Frontal cortex (tissue), 4 donors: ENCODE data around the gene COPG2. TPM values are rescaled to one million over a fixed set of nuclear protein-coding genes. Genes with fewer than 3 reads are reported as not detected.
"Not testable (repeated sequence)": the region's sequence is repeated elsewhere in the genome, so short reads cannot be mapped to it uniquely, and the experiment has no call there.

Experiments used
- DNase-seq, 2 donors: peaks; one replicate each; pipeline ENCODE4 v3.0.0; 2012; ENCODE audit warnings: low spot score in 2 of 2
- FAIRE-seq: peaks from 2 replicates; lab custom pipeline; 2012; peaks lifted over from hg19 to GRCh38; lab: Jason Lieb, UNC
- total RNA-seq: library from RNA; depleted of rRNA; stranded (reverse); fragments of >200 nt; gene quantifications from one replicate; pipeline ENCODE4 v1.2.3, GENCODE V29; 2014
- donor health status: control.
- donor health status: control.
- donor health status: control.

The COPG2 gene
- total RNA-seq, 1 donor from 2014 or later: 59.5 TPM

- FAIRE-seq: not testable (repeated sequence)
Observed at GRCh38 chr7:130570144-130570543, 98.4 kb downstream of the COPG2 start.

GRCh38 chr7:130566898-130567280 lies 101.7 kb downstream of the COPG2 start:
- FAIRE-seq (no peak), DNase-seq (no peak)

More at GRCh38 chr7:130570144-130570543, 98.4 kb downstream of the COPG2 start:
- not testable (repeated sequence) for DNase-seq

GRCh38 chr7:130566168-130566897 lies 102.2 kb downstream of the COPG2 start:
- DNase-seq (no peak), FAIRE-seq (no peak)

DNA sequence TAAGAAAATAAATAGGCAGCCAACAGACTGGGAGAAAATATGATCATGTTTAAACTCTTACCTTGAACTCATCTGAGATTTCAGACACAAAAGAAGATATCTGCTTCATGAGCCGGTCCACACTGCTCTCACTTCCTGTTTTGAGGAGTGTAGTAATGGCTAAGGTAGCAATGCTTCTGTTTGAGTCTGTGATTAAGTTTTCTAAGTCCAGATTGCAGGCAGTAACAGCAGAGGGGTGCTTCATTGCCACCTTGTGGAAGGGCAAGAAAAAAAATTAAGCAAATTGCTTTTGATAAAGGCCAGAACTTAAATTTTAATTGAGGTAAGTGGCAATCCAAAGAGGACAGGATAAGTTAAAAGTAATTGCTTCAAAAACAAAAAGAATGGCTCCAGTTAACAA lies 107.6 kb downstream of the COPG2 start:
- DNase-seq (no peak), FAIRE-seq (no peak)

DNA sequence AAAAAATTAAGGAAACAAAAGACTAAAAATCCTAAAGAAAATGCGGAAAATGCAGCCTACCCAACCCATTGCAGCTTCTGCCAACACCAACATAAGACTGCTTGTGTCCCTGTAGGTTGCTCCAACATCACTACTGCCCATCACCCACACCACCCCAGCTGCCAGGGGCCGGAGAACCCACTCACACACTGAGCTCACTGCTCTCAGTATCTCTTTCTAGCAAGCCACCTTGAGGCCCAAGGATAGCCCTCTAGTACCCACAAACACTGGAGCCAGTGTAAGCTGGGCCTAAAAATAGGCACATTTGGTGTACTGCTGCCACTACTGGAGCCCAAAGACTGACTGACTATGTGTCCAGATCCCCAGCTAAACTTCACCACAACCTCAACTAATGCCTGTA lies 109.4 kb downstream of the COPG2 start:
- no peak for DNase-seq
- FAIRE-seq: no peak

- no peak for FAIRE-seq
- no peak for DNase-seq
Observed at GRCh38 chr7:130554481-130554880, 114.1 kb downstream of the COPG2 start.

DNA sequence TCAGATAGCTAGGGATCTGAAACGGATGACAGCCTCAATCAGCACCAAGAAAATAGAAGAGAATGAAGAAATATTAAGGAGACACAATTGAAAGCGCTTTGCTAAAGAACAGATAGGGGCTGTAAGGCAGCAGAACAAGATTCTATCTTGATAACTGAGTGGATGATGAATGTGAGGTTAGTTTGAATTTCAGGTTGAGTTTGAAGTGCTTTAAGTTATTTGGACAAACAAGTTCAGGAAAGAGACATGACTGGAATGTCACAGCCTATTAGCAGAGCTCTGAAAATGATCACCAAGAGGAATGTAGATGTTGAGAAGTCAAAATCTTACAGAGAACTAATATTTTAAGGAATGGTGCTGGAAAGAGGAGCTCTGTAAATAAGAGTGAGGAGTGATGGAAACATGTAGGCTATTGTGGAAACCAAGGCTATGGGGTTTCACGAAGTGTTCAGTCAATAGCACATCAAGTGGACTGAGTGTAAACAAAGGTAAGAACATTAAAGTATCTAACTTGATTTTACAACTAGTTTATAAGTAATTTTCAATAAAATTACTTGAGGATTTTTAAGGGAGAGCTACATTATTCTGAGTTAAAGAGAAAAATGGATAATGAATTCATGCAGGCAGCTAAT lies 115.0 kb downstream of the COPG2 start:
- FAIRE-seq: no peak
- DNase-seq: no peak

GRCh38 chr7:130544356-130544755 lies 124.2 kb downstream of the COPG2 start:
- no peak for DNase-seq
- FAIRE-seq: no peak

GRCh38 chr7:130543487-130544010 lies 125.0 kb downstream of the COPG2 start:
- no peak for FAIRE-seq

DNA sequence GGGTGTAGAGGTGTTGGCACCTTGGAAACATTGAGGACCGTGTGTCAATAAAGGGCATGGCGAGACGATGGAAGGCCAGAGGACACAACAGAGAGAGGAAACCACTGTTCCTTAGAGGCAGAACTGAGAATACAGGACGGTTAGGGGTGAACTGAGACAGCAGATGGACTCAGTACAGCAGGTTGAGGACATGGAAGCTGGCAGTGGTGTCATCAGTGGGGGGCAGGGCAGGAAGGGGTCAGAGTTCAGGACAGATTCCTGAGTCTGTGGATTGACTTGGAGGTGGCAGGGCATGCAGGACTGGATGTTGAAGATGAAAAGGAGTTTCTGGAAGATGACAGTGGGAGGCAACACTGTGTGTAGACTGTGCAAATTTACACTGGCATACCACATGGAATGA lies 126.3 kb downstream of the COPG2 start:
- DNase-seq, FAIRE-seq: not testable (repeated sequence)

More at GRCh38 chr7:130543487-130544010, 125.0 kb downstream of the COPG2 start:
- DNase-seq: no peak

GRCh38 chr7:130541287-130541686 lies 127.3 kb downstream of the COPG2 start:
- not testable (repeated sequence) for FAIRE-seq, DNase-seq

DNA sequence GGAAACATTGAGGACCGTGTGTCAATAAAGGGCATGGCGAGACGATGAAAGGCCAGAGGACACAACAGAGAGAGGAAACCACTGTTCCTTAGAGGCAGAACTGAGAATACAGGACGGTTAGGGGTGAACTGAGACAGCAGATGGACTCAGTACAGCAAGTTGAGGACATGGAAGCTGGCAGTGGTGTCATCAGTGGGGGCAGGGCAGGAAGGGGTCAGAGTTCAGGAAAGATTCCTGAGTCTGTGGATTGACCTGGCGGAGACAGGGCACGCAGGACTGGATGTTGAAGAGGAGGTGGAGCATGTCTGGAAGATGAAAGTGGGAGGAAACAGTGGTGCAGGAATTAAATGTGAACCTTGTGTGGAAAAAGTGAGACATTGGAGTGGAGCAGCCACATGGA lies 130.7 kb downstream of the COPG2 start:
- not testable (repeated sequence) for FAIRE-seq, DNase-seq

GRCh38 chr7:130529417-130529816 lies 139.1 kb downstream of the COPG2 start:
- FAIRE-seq: no peak

DNA sequence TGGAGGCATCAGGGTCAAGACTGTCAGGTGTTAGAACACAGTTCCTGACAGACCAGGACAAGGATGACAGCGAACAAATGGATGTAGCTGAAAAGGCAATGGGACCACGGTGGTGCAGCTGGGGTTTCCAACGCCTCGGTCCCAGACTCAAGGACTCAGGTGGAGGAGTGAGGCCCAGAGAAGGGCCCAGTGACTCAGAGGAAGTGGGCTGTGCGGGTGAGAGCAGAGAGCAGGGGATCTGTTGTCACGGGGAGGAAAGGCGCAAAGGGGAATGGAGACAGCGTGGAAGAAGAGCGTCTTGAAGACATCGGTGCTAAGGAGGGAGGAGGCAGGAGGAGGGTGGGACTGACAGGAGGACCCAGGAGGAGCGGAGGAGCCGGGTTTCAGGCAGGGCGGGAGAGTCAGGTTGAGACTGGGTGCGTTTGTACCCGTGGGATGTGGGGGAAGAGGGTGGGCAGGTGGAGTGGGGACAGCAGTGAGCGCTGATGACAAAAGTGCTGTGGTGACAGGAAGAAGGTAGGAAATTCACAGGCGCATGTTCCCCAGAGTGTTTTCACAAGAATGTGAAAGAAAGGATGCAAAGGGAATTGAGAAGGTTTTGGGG lies 140.7 kb downstream of the COPG2 start:
- not testable (repeated sequence) for DNase-seq, FAIRE-seq

More at GRCh38 chr7:130529417-130529816, 139.1 kb downstream of the COPG2 start:
- DNase-seq: no peak

DNA sequence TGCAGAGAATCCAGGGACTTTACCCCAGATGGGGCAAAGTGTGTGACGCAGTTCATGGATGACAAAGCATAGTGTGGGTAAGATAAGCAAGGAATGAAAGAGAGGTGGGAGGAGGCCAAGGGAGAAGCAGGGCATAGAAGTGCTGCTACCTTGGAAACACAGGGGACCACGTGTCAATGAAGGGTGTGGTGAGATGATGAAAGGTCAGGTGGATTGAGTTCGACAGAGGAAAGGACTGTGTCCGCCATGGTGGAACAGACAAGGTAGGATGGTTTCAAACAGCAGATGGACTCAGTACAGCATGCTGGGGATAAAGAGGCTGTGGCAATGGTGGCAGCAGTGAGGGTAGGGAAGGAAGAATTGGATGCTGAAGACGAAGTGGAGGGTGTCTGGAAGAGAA lies 143.9 kb downstream of the COPG2 start:
- FAIRE-seq: no peak
- DNase-seq: no peak

- not testable (repeated sequence) for DNase-seq, FAIRE-seq
Observed at GRCh38 chr7:130523519-130524125, 144.9 kb downstream of the COPG2 start.

DNA sequence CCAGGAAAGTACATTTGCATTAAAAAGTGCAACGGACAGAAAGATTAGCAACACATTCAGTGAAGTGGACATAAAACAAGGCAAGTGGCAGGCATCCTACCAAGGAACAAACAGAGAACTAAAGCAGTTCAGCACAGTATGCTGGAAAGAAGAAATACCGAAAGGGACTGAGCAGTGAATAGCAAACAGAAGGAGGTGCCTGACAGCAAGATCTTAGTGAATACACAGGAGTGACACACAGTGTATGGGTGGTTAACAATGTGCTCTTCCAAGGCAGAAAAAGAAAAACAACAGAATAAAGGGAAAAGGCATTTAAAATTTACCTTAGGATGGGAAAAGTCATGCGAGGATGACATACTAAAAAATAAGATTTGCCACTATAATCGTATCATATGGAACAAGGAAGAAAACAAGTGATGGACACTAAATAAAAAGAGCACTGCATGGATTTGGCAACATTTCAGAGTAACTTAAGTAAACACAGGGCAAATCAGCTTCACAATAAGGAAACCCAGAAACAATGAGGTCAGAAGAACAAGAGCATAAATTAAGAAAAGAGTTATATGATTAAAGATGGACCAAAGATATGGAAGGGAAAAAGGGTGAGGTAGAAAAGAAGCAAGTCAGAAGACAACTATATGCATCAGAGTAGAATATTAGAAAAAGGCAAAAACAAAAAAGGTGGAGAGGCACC lies 147.1 kb downstream of the COPG2 start:
- DNase-seq (no peak), FAIRE-seq (no peak)

DNA sequence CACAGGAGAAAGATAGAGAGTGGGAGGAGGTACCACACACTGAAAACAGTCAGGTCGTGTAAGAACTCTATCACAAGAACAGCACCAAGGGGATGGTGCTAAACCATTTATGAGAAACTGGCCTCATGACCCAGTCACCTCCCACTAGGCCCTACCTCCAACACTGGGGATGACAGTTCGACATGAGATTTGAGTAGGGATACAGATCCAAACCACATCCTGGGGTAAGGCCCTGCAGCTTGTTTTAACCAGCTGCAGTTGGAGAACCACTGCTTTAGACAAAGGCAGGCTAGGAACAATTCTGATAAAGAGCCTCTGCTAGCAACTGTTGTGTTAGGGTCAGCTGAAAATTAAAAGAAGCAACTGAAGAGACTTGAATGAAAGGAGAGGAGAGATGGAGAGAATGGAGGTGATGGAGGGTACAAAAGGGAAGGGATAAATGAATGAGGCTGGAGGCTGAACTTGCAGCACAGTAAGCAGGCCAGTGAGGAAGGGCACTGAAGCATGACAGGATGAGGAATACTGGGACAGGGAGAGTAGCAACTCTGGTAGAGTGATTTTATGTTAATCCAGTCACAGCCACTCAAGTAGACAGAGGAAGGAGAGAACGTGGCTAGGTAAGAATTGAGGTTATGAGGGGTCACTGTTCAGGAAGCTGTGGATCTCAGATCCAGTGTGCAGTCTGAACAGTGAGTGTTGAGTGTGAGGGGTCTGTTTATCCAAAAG lies 153.1 kb downstream of the COPG2 start:
- FAIRE-seq (no peak), DNase-seq (no peak)

DNA sequence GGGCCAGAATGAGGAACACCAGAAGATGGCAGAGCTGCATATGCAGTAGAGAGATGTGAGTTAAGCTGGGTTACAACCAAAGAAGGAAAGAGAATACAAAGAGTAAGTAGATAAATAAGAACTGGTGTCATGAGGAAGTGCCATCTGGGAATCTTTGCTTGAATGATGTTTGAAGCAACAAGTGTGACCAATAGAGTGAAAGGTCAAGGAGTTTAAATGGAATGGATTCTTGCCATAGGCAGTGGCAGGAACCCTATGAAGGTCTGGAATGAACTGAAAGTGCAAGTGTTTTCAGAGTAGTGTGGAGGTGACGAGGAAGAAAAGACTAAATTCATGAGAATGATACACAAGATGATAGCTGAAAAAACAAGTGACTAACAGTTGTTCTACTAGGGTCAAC lies 155.1 kb downstream of the COPG2 start:
- FAIRE-seq (no peak), DNase-seq (no peak)
